Stimulated activated naive CD8-positive, alpha-beta T cell treated with anti-CD3 and anti-CD28 coated beads, Interleukin-15, Interleukin-2, amounts not matched to agents 100 ng/mL and 50 ng/mL, for 24 hours (primary cell): ENCODE data around the gene TIAL1.
"Not testable (repeated sequence)": the region's sequence is repeated elsewhere in the genome, so short reads cannot be mapped to it uniquely, and the experiment has no call there.

Experiments used
- H3K27ac Mint-ChIP-seq: one replicate; pipeline ENCODE4 v1.8.0; 2021; ENCODE audit warnings: mild to moderate bottlenecking, mixed read lengths
- H3K27me3 Mint-ChIP-seq: one replicate; pipeline ENCODE4 v1.8.0; 2021; ENCODE audit warnings: mixed read lengths
- H3K36me3 Mint-ChIP-seq: one replicate; pipeline ENCODE4 v1.8.0; 2021; ENCODE audit warnings: low read depth, mixed read lengths
- H3K4me1 Mint-ChIP-seq: one replicate; pipeline ENCODE4 v1.8.0; 2021; ENCODE audit warnings: low read depth, mixed read lengths
- H3K4me3 Mint-ChIP-seq: one replicate; pipeline ENCODE4 v1.8.0; 2021; ENCODE audit warnings: mild to moderate bottlenecking, mixed read lengths
- H3K9me3 Mint-ChIP-seq: one replicate; pipeline ENCODE4 v1.8.0; 2021; ENCODE audit warnings: mixed read lengths

TIAL1 gene

DNA sequence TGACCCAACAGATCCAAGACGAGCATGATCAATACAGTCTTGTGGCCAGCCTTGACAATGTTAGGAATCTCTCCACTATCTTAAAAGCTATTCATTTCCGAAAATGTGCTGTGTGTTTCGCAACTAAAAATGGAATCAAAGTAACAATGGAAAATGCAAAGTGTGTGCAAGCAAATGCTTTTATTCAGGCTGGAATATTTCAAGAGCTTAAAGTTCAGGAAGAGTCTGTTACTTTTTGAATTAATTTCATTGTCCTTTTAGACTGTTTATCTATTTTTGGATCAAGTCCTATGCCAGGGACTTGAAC is 24.3 kb upstream of the TIAL1 start:
- Mint-ChIP-seq H3K27me3 (no peaks in the 10 kb centered on the region), H3K36me3 (no peaks in the 10 kb centered on the region), H3K27ac (no peak overlapping the region), H3K4me3 (no peak overlapping the region), H3K9me3 (no peaks in the 10 kb centered on the region), H3K4me1 (peaks cover 5% of the 10 kb centered on the region)

- no peaks in the 10 kb centered on the region for H3K9me3 Mint-ChIP-seq
- no peaks in the 10 kb centered on the region for H3K27me3 Mint-ChIP-seq
- H3K27ac Mint-ChIP-seq, result no peak overlapping the region
- H3K4me1 Mint-ChIP-seq, result peaks cover 5% of the 10 kb centered on the region
- no peak overlapping the region for H3K4me3 Mint-ChIP-seq
- no peaks in the 10 kb centered on the region for H3K36me3 Mint-ChIP-seq
These were observed 23.7 kb upstream of the TIAL1 start for GRCh38 chr10:119620241-119621077.

GRCh38 chr10:119619811-119620210 is 23.0 kb upstream of the TIAL1 start:
- not testable (repeated sequence) for H3K9me3 Mint-ChIP-seq, H3K27me3 Mint-ChIP-seq, H3K4me1 Mint-ChIP-seq, H3K4me3 Mint-ChIP-seq, H3K27ac Mint-ChIP-seq, H3K36me3 Mint-ChIP-seq

- Mint-ChIP-seq H3K27me3 (no peaks in the 10 kb centered on the region), H3K4me3 (no peak overlapping the region)
These were observed 22.5 kb upstream of the TIAL1 start for GRCh38 chr10:119619215-119619614.

GRCh38 chr10:119616882-119617570 is 20.3 kb upstream of the TIAL1 start:
- H3K4me1 Mint-ChIP-seq, result peaks cover 5% of the 10 kb centered on the region
- no peaks in the 10 kb centered on the region for H3K36me3 Mint-ChIP-seq
- no peak overlapping the region for H3K4me3 Mint-ChIP-seq
- H3K9me3 Mint-ChIP-seq, result no peaks in the 10 kb centered on the region
- H3K27ac Mint-ChIP-seq, result no peak overlapping the region
- no peaks in the 10 kb centered on the region for H3K27me3 Mint-ChIP-seq

More at GRCh38 chr10:119619215-119619614, 22.5 kb upstream of the TIAL1 start:
- Mint-ChIP-seq H3K36me3 (no peaks in the 10 kb centered on the region), H3K4me1 (peaks cover 5% of the 10 kb centered on the region), H3K9me3 (no peaks in the 10 kb centered on the region), H3K27ac (no peak overlapping the region)

DNA sequence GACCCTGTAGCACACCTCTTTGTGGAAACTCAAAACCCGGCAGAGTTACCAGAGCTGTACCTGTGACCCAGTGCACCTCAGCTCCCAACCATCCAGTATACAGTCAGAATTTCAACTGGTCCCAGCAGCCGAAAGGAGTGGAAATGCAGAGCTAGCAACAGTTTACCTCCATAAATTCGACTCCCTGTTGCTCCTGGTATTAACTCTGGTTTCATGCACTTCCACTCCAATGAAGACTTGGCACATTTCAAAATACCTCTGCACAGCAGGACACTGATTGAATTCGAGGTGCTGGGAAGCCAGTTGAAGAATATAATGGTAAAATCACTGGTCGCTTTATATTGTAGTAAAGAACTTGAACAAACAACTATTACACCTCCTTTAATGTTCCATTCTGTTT is 17.9 kb upstream of the TIAL1 start:
- Mint-ChIP-seq H3K9me3 (no peaks in the 10 kb centered on the region), H3K27me3 (no peaks in the 10 kb centered on the region), H3K4me1 (no peaks in the 10 kb centered on the region), H3K36me3 (no peaks in the 10 kb centered on the region), H3K27ac (no peak overlapping the region), H3K4me3 (no peak overlapping the region)

DNA sequence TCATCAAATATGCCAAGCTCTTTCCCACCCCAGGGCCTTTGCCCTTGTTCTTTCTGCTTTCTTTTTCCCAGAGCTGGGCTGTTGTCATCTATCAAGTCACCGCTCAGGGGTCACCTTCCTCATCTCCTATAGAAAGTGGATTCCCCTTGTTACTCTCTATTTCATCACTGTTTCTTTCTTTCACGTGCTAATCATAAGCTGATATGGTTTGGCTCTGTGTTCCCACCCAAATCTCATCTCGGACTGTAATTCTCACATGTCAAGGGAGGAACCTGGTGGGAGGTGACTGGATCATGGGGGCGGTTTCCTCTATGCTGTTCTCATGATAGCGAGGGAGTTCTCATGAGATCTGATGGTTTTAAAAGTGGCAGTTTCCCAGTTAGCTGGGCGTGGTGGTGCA is 17.0 kb upstream of the TIAL1 start:
- H3K4me1 Mint-ChIP-seq, result no peaks in the 10 kb centered on the region
- H3K27me3 Mint-ChIP-seq, result no peaks in the 10 kb centered on the region
- no peaks in the 10 kb centered on the region for H3K9me3 Mint-ChIP-seq
- H3K27ac Mint-ChIP-seq, result no peak overlapping the region
- H3K4me3 Mint-ChIP-seq, result no peak overlapping the region
- no peaks in the 10 kb centered on the region for H3K36me3 Mint-ChIP-seq

- Mint-ChIP-seq H3K27ac (no peak overlapping the region), H3K4me1 (no peaks in the 10 kb centered on the region), H3K9me3 (no peaks in the 10 kb centered on the region), H3K36me3 (no peaks in the 10 kb centered on the region), H3K27me3 (no peaks in the 10 kb centered on the region), H3K4me3 (no peak overlapping the region)
These were observed 14.7 kb upstream of the TIAL1 start for GRCh38 chr10:119611433-119611832.

- no peak overlapping the region for H3K4me3 Mint-ChIP-seq
- no peaks in the 10 kb centered on the region for H3K4me1 Mint-ChIP-seq
- H3K27ac Mint-ChIP-seq, result no peak overlapping the region
- no peaks in the 10 kb centered on the region for H3K9me3 Mint-ChIP-seq
- H3K27me3 Mint-ChIP-seq, result no peaks in the 10 kb centered on the region
- no peaks in the 10 kb centered on the region for H3K36me3 Mint-ChIP-seq
These were observed 12.8 kb upstream of the TIAL1 start for GRCh38 chr10:119609516-119609915.

DNA sequence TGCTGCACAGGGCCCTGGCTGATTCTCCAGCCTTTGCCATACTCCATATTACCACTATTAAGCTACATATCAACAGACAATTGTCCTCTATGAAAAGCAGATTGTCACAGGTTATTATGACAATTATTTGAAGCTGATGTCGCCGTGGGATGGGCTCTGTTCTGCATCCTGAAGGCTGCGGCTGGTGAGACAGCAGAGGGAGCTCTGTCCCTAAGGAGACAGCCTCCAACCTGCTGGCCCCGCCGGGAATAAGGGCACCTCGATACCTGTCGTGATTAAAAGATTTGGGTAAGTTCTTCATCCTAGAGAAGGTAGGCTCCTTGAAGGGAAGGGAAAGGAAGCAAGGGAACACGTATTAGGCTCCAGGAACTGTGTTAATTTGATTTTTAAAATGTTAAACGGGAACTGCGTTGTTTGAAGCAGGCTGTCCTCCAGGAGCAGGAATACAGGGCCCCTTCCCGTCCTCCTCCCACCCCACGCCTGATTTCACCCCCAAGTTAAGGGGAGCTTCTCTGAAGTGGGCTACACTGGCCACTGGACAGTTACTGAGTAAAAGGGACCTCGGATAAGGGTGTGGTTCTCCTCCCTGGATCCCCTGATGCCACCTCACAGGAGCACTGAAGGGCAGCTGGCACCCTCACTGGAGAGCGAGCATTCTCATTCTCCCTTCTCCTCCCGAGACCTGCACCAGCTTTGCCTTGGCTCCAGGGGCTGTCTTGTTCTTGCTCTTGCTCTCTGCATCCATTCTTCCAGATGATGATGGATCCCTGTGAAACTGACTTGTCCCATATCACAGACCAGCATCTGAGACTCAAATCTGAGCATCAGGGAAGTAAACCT is 11.8 kb upstream of the TIAL1 start:
- H3K9me3 Mint-ChIP-seq, result no peaks in the 10 kb centered on the region
- no peaks in the 10 kb centered on the region for H3K4me1 Mint-ChIP-seq
- no peaks in the 10 kb centered on the region for H3K36me3 Mint-ChIP-seq
- H3K4me3 Mint-ChIP-seq, result no peak overlapping the region
- H3K27me3 Mint-ChIP-seq, result no peaks in the 10 kb centered on the region
- no peak overlapping the region for H3K27ac Mint-ChIP-seq

- Mint-ChIP-seq H3K9me3 (no peaks in the 10 kb centered on the region), H3K27ac (no peak overlapping the region), H3K27me3 (no peaks in the 10 kb centered on the region), H3K36me3 (peaks cover 4% of the 10 kb centered on the region), H3K4me1 (peaks cover 5% of the 10 kb centered on the region), H3K4me3 (no peak overlapping the region)
These were observed 7.7 kb upstream of the TIAL1 start for GRCh38 chr10:119604468-119604867.

DNA sequence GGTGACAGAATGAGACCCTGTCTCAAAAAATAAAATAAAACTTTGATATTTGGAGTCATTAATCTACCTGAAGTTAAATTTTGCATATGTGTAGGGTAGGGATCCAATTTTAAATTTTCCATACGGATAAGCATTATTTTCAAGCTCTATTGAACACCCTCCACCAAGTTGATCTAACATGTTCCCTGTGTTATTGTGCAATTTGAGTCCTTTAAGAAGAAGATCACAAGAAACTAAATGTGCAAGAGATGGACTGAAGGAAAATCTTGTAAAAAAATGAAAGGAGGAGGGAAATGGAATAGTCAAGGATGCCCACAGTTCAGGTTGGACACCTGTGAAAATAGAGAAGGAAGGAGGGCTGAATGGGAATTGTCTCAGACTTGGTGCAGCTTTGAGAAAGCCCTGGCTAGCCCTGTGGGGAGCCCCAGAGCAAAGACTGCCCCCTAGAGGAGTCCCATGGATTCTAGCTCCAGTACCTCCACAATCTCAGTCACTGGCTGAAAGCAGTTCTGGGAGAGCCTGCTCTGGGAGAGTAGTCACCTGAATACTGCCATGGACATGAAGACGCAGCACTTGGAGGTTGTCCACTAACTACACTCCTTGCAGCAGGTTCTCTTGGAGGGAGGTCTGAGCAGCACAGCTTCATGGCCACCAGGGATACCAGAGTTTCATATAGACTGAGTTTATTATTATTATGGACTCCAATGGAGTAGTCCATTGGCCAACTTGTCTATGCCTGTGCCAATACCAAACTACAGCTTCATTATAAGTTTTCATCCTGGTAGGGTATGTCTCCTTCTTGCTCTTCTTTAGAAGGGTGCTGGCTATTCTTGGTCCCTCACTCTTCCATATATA is 5.7 kb upstream of the TIAL1 start:
- no peak overlapping the region for H3K4me3 Mint-ChIP-seq
- H3K36me3 Mint-ChIP-seq, result peaks cover 22% of the 10 kb centered on the region
- H3K9me3 Mint-ChIP-seq, result no peaks in the 10 kb centered on the region
- H3K27ac Mint-ChIP-seq, result no peak overlapping the region
- H3K4me1 Mint-ChIP-seq, result peaks cover 19% of the 10 kb centered on the region
- no peaks in the 10 kb centered on the region for H3K27me3 Mint-ChIP-seq

DNA sequence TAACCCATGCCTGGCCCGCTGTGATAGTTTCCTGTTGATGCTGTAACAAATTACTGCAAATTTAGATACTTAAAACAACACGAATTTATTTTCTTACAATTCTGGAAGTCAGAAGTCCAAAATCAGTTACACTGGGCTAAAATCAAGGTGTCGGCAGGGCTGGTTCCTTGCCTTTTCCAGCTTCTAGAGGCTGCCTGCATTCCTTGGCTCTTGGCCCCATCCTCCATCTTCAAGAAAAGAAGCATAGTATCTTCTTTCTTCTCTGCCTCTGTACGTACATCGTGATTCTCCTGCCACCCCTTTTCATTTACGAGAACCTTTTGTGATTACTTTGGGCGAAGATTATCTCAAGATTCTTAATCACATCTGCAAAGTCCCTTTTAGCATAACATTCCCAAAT is 1.6 kb upstream of the TIAL1 start:
- no peaks in the 10 kb centered on the region for H3K27me3 Mint-ChIP-seq
- peak overlapping the region; percentile 2 for H3K27ac Mint-ChIP-seq
- H3K9me3 Mint-ChIP-seq, result no peaks in the 10 kb centered on the region
- H3K36me3 Mint-ChIP-seq, result peaks cover 47% of the 10 kb centered on the region
- peaks cover 43% of the 10 kb centered on the region for H3K4me1 Mint-ChIP-seq
- peak overlapping the region; percentile 14 for H3K4me3 Mint-ChIP-seq

- no peaks in the 10 kb centered on the region for H3K9me3 Mint-ChIP-seq
- peak overlapping the region; percentile 95 for H3K27ac Mint-ChIP-seq
- H3K27me3 Mint-ChIP-seq, result no peaks in the 10 kb centered on the region
- peaks cover 53% of the 10 kb centered on the region for H3K36me3 Mint-ChIP-seq
- peaks cover 51% of the 10 kb centered on the region for H3K4me1 Mint-ChIP-seq
- peak overlapping the region; percentile 93 for H3K4me3 Mint-ChIP-seq
These were observed 832 bp upstream of the TIAL1 start for GRCh38 chr10:119597405-119598186.
